OCI-LY3 (cell line): ENCODE results near the gene PCNX1.

Source experiments
- H2AFZ ChIP-seq: fragments of 200-600, 300-600 bp; shearing (Covaris generic); 2 replicates; pipeline ENCODE4 v1.6.0; 2014; ENCODE audit warnings: antibody characterized with exemption, low read depth, low read length
- H3K27ac ChIP-seq: fragments of 200-600, 300-600 bp; sonication (generic); 2 replicates; pipeline ENCODE4 v1.5.1; 2014; ENCODE audit warnings: mild to moderate bottlenecking, low read length, moderate library complexity, mixed read lengths
- H3K27me3 ChIP-seq: fragments of 200-600, 300-600 bp; sonication (generic); 2 replicates; pipeline ENCODE4 v1.6.1; 2014; ENCODE audit warnings: low read depth, low read length, mixed read lengths
- H3K36me3 ChIP-seq: fragments of 200-600, 300-600 bp; sonication (generic); replicated peaks from 2 replicates; pipeline ENCODE3; 2014; ENCODE audit warnings: low read depth, low read length, mixed read lengths
- H3K4me1 ChIP-seq: fragments of 300-600, 200-600 bp; sonication (generic); 2 replicates; pipeline ENCODE4 v1.6.1; 2014; ENCODE audit warnings: low read length, mixed read lengths
- H3K4me2 ChIP-seq: fragments of 200-600, 300-600 bp; sonication (generic); 2 replicates; pipeline ENCODE4 v1.6.1; 2014; ENCODE audit warnings: low read length, mixed read lengths
- H3K4me3 ChIP-seq: fragments of 300-600, 200-600 bp; sonication (generic); 2 replicates; pipeline ENCODE4 v1.5.1; 2014; ENCODE audit warnings: antibody characterized with exemption, mild to moderate bottlenecking, low read length, moderate library complexity
- H3K79me2 ChIP-seq: fragments of 300-600, 200-600 bp; shearing (Covaris generic); 2 replicates; pipeline ENCODE4 v1.6.1; 2014; ENCODE audit warnings: mild to moderate bottlenecking, low read length, mixed read lengths
- H3K9ac ChIP-seq: fragments of 300-600, 200-600 bp; shearing (Covaris generic); 2 replicates; pipeline ENCODE4 v1.6.0; 2014; ENCODE audit warnings: mild to moderate bottlenecking, low read length, moderate library complexity
- H3K9me3 ChIP-seq: fragments of 200-600, 300-600 bp; shearing (Covaris generic); 2 replicates; pipeline ENCODE4 v1.6.1; 2014; ENCODE audit warnings: low read length, mixed read lengths; ENCODE audit not compliant: insufficient read depth
- H4K20me1 ChIP-seq: fragments of 200-600, 300-600 bp; sonication (generic); 2 replicates; pipeline ENCODE4 v1.6.1; 2016; ENCODE audit warnings: low read length, mixed read lengths; ENCODE audit not compliant: insufficient read depth
- CTCF ChIP-seq: fragments of 200-600, 300-600 bp; sonication (generic); IDR thresholded peaks from 2 replicates; pipeline ENCODE4 v1.5.1; 2014; ENCODE audit warnings: antibody characterized with exemption, low read length, low read depth
- EZH2phosphoT487 ChIP-seq: fragments of 200-600 bp; shearing (Covaris generic); IDR thresholded peaks from 2 replicates; pipeline ENCODE4 v1.6.1; 2018; ENCODE audit warnings: antibody characterized with exemption, mixed run types, low read depth

Gene PCNX1

GRCh38 chr14:71094722-71095121, 187.5 kb downstream of the PCNX1 start:
- H2AFZ ChIP-seq, result no peak overlapping the region
- TF ChIP-seq CTCF (no peak), EZH2phosphoT487 (no peak)
- no peaks in the 10 kb centered on the region for H3K9me3 ChIP-seq
- no peak overlapping the region for H3K4me2 ChIP-seq
- no peak overlapping the region for H3K4me3 ChIP-seq
- no peak overlapping the region for H3K27ac ChIP-seq
- H4K20me1 ChIP-seq, result no peaks in the 10 kb centered on the region
- no peaks in the 10 kb centered on the region for H3K4me1 ChIP-seq
- H3K36me3 ChIP-seq, result peaks cover 31% of the 10 kb centered on the region
- H3K9ac ChIP-seq, result no peak overlapping the region
- no peaks in the 10 kb centered on the region for H3K79me2 ChIP-seq
- no peaks in the 10 kb centered on the region for H3K27me3 ChIP-seq

DNA sequence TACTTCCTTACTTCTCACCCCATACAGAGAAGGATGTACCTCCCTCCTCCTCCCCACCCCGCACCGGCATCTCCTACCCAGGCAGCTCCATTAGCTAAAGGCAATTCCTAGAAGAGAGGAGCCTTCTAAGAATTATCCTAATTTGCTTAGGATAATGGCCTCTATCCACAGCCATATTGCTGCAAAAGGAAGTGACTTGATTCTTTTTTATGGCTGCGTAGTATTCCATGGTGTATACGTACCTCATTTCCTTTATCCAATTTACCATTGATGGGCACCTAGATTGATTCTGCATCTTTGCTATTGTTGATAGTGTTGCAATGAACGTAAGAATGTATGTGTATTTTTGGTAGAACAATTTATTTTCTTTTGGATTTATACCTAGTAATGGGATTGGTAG, 189.7 kb downstream of the PCNX1 start:
- H3K9me3 ChIP-seq, result no peaks in the 10 kb centered on the region
- H3K36me3 ChIP-seq, result peaks cover 16% of the 10 kb centered on the region
- H3K9ac ChIP-seq, result no peak overlapping the region
- H3K27ac ChIP-seq, result no peak overlapping the region
- no peak overlapping the region for H3K4me2 ChIP-seq
- H3K27me3 ChIP-seq, result no peaks in the 10 kb centered on the region
- TF ChIP-seq EZH2phosphoT487 (no peak), CTCF (no peak)
- no peaks in the 10 kb centered on the region for H3K79me2 ChIP-seq
- no peaks in the 10 kb centered on the region for H4K20me1 ChIP-seq
- no peak overlapping the region for H2AFZ ChIP-seq
- no peak overlapping the region for H3K4me3 ChIP-seq
- no peaks in the 10 kb centered on the region for H3K4me1 ChIP-seq

GRCh38 chr14:71103662-71104484, 196.6 kb downstream of the PCNX1 start:
- TF ChIP-seq CTCF, result peak; percentile 93
- TF ChIP-seq EZH2phosphoT487, result no peak
- H3K4me2 ChIP-seq, result no peak overlapping the region
- H3K27me3 ChIP-seq, result no peaks in the 10 kb centered on the region
- H3K4me1 ChIP-seq, result peaks cover 11% of the 10 kb centered on the region; the same call in 1 of the 2 replicates
- no peak overlapping the region for H3K4me3 ChIP-seq
- peak overlapping the region; percentile 18; the same call in 1 of the 2 replicates for H3K27ac ChIP-seq
- no peaks in the 10 kb centered on the region for H4K20me1 ChIP-seq
- H3K36me3 ChIP-seq, result peaks cover 8% of the 10 kb centered on the region
- no peaks in the 10 kb centered on the region for H3K9me3 ChIP-seq
- no peak overlapping the region for H2AFZ ChIP-seq
- no peak overlapping the region for H3K9ac ChIP-seq
- no peaks in the 10 kb centered on the region for H3K79me2 ChIP-seq

GRCh38 chr14:71105177-71105576, 197.9 kb downstream of the PCNX1 start:
- no peaks in the 10 kb centered on the region for H4K20me1 ChIP-seq
- no peak overlapping the region for H3K9ac ChIP-seq
- H3K79me2 ChIP-seq, result no peaks in the 10 kb centered on the region
- H3K27me3 ChIP-seq, result no peaks in the 10 kb centered on the region
- peaks cover 11% of the 10 kb centered on the region; the same call in 1 of the 2 replicates for H3K4me1 ChIP-seq
- H3K36me3 ChIP-seq, result peaks cover 16% of the 10 kb centered on the region
- no peaks in the 10 kb centered on the region for H3K9me3 ChIP-seq
- no peak overlapping the region for H3K4me2 ChIP-seq
- H3K4me3 ChIP-seq, result no peak overlapping the region
- H2AFZ ChIP-seq, result no peak overlapping the region
- TF ChIP-seq CTCF (no peak), EZH2phosphoT487 (no peak)
- H3K27ac ChIP-seq, result no peak overlapping the region
